Amygdala (tissue), 56 donors: ENCODE data around the gene WHRN.

Source experiments
- DNase-seq, 56 donors: peaks; one replicate each; lab custom pipeline; 2025; lab: John Stamatoyannopoulos, UW

Gene WHRN

DNA sequence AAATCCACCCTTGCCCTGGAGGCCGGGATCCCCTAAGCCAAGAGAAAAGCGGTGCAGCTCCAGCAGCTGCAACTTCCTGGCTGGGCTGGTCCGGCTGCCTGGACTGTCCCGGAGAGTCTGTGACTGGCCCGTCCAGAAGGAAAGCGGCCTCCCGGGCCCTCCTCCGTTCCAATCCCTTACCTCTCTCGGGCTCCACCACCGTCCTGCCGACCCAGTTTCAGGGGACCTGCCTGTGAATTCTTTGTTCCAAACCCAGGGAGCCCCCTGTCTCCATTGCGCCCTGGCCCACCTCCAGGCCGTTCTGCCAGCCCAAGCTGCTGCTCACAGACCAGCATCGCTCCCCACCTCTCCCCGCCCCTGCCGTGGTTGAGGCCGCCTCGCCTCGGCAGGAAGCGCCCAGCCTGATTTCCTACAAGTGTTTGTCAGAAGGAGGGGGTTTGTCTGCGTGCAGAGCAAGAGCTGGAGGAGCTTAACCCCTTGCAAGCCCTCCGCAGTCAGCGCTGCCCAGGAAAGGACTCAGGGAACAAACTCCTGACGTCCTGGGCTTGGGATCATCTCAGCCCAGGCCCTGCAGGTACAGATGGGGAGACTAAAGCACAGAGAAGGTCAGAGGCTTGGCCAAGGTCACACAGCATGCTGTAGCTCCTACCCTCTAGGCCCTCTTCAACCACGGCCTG, 117.5 kb downstream of the WHRN start, which contains the start of gene AKNA:
TSS of gene AKNA (minus strand) at position 303 of the 677 bp plus-strand sequence. CDS start 6,649 bp downstream, outside the sequence.
- peak in 52 of 56 donors; percentile 27 to 83 (median 64) for DNase-seq

DNA sequence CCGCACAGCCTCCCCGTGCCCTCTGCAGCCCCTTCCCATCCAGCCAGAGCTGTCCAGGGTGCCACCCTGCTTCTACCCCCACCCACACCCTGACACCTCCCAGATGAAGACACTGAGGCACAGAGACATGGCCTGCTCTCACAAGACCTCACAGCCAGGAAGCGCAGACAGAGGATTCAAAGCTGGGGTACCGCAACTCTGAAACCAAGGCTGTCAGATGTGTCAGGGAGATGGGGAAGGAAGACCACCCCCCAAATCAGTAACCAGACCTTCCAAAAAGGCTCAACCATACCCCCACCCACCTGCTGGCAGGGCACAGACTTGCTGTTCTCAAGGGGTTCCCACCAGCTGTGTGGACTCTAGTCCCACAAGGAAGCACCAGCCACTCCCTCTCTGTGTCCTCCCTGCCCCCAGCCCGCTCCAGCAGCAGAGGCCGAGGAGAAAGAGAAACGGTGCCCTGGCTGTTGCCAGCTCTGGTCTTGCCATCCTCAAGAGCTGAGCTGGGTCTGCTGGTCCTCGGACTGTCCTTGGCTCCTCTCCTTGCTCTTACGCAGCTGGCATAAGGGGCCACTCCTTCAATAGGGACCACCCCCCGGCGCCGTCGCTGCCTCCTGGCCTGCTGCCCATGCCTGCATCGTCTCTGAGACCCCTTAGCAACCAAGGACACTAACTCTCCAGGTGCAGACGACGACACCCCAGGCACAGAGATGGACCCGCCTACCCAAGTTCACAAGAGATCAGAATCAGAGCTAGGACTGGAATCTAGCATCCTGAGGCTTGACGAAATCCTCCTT, 118.2 kb downstream of the WHRN start:
- peak in 36 of 56 donors; percentile 20 to 74 (median 53) for DNase-seq

GRCh38 chr9:114386361-114386885, 118.8 kb downstream of the WHRN start:
- peak in 4 of 56 donors; percentile 25 to 45 (median 37) for DNase-seq

DNA sequence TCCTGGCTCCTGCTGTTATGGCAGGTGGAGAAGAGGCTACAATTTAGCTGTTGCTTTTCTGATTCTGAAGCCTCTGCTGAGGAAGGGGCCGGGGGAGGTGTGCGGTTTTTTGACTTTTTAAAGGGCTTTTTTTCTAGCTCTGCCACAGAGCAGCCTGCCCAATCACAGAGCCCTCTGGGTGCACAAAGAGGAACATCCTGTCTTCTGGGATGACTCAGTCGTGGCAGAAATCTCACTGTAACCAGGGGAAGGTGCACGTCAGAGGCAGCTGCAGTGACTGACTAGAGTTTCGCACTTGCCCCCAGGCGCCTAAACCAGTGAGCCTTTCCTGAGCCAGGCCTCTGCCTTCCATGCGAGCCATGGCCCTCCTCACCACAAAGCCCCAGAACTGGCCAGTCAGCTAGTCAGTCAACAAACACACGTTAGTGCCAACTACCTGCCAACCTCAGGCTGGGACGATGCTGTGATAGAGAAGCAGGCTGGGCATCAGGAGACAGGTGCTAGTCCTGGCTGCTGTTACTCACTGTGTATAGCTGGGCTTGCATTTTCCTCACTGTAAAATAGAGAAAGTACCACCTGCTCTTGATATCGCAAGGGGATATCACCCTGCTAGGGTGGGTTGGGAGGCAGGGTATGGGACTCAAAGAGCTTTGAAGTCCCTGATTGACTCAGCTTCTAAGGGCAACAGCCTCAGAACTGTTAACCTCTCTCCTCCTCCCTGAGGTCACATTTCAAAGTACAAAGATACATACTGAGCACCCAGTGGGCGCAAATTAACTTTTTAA, 119.7 kb downstream of the WHRN start:
- peak in 37 of 56 donors; percentile 17 to 75 (median 37) for DNase-seq

DNA sequence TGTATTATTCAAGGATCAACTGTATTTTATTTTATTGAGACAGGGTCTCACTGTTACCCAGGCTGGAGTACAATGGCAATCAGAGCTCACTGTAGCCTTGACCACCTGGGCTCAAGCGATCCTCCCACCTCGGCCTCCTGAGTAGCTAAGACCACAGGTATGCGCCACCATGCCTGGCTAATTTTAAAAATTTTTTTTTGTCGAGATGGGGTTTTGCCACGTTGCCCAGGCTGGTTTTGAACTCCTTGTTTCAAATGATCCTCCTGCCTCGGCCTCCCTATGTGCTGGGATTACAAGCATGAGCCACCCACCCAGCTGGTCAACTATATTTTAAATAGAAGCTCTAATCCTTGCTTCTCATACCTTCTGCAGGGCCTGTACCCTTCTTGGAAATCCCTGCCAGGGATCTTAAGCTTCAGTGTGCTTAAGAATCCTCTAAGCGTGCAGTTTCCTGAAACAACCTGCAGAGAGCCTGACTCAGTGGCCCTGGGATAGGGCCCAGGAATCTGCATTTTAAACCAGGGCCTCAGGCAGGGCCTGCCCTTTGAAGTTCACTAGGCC, 120.4 kb downstream of the WHRN start:
- DNase-seq: no peak

DNA sequence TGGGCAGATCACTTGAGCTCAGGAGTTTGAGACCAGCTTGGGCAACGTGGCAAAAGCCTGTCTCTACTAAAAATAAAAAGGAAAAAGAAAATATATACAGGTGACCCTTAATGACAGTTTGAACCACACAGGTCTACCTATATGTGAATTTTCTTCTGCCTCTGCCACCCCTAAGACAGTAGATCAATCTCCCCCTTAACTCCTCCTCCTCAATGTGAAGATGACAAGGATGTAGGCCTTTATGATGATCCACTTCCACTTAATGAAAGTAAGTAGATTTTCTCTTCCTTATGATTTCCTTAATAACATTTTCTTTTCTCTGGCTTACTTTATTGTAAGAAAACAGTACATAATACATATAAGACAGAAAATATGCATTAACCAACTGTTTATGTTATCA, 120.9 kb downstream of the WHRN start:
- DNase-seq: no peak

DNA sequence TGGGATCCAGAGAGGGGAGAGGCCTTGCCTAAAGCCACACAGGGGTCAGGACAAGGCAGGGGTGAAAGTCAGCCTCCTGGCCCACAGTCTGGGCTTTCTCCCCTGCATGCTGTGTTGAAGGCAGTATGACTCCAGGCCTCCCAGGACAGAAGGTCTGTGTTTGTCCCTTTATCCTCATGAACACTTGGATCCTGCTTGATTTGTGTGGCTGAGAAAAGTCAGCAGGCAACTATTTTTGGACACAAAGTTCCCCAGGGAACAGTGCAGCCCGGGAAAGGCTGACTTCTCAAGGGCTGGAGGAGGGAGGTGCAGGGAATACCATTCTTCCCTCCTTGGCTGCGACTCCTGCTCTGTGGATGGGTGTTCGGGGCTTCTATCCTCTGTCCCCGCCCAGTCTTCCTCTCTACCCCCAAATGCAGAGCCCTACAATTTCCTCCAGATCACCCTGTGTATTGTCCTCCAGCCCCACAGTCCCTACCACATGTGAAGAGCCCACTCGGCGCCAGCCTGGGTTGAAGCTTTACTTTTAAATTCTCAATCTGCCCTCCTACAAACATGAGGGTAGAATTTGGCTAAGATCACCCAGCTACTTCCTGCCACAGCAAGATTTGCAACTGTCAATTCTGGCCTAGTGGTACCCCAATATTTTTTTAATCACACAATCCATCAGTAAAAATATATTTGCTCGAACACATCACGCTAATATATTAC, 121.6 kb downstream of the WHRN start:
- peak in 6 of 56 donors; percentile 22 to 61 (median 38) for DNase-seq

GRCh38 chr9:114382699-114383520, 122.4 kb downstream of the WHRN start:
- DNase-seq: peak in 22 of 56 donors; percentile 16 to 61 (median 41)

GRCh38 chr9:114378883-114379282, 126.4 kb downstream of the WHRN start:
- DNase-seq: no peak

DNA sequence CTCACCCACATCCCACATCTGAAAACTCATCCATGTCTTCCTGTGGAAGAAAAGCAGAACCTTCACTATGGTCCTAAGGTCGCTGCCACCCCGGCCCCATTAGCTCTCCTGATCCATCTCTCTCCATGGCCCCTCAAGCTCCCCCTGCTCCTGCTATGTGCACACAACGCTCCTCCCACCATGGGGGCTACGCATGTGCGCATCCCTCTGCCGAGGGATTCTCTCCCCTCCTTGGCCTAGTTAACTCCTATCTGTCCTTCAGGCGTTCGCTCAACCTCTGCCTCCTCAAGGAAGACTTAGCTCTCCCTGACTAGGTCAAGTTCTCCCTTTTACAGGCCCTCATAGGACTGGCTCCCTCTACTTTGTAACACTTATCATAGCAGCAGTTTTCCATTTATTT, 127.3 kb downstream of the WHRN start:
- DNase-seq: no peak

DNA sequence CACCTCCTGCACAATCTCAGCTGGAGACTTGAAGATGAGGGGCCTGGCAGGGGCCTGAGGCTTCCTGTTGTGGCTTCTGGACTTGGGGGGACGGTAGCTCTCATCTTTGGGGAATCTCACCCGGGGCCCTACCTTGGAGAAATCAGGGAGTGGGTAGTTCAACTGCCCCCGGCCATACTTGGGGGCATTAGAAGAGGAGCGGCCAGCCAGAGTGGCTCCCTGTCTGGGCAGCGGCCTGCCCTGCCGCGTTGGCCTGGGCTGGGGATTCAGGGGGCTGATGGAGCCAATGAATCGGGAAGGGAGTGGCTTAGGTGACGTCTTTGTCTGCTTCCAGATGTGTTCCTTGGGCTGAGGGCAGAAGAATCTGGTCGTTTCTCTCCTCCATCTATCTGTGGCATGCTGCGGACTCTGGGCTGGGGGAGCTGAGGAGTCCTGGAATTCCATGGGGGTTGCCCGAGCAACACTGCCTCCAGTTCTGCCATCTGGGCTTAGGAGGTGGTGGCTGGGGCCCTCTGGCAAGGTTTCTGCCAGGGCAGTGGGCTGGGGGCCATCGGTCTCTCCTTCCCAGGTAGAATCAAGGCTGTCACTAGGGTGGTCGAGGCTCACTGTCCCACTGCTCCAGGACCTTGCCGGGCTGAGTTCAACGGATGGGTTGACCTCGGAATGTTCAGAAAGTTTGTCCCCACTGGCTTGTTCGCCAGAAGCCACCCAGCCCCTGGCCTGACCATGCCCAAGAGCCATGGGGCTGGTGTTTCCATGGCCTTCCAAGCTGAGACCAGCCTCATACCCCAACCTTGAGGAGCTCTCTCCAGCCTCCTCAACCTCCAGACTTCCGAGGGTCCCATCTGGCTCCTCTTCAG, 128.5 kb downstream of the WHRN start:
- no peak for DNase-seq

DNA sequence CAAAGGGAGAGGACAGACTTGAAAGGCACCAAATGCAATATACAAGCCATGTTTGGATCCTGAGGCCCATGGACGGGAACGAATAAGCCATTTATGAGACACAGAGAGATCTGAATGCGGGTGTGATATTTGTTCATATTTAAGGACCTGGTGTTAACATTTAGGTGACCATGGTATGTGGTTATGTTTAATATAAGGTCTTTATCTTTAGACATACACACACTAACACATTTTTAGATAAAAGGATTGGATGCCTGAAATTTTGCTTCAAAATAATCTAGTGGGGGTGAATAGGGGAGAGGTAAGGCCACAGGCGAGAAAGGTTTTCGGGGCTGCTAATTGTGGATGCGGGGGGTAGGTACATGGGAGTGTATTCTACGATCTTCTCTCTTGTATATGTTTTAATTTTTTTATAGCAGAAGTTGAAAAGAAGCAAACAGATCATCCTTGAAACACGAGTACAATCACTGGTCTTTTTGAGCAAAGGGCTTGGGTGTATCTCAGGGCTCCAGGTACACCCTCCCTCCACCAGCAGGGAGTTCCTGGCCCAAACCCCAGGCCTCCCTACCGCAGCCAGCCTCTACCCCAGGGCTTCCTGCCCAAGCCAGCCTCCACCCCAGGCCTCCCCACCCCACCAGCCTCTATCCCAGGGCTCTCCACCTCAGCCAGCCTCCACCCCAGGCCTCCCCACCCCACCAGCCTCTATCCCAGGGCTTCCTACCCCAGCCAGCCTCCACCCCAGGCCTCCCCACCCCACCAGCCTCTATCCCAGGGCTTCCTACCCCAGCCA, 129.7 kb downstream of the WHRN start:
- DNase-seq: no peak

- no peak for DNase-seq
These were observed 130.3 kb downstream of the WHRN start for GRCh38 chr9:114374936-114375335.

GRCh38 chr9:114373960-114374730, 131.1 kb downstream of the WHRN start:
- no peak for DNase-seq

DNA sequence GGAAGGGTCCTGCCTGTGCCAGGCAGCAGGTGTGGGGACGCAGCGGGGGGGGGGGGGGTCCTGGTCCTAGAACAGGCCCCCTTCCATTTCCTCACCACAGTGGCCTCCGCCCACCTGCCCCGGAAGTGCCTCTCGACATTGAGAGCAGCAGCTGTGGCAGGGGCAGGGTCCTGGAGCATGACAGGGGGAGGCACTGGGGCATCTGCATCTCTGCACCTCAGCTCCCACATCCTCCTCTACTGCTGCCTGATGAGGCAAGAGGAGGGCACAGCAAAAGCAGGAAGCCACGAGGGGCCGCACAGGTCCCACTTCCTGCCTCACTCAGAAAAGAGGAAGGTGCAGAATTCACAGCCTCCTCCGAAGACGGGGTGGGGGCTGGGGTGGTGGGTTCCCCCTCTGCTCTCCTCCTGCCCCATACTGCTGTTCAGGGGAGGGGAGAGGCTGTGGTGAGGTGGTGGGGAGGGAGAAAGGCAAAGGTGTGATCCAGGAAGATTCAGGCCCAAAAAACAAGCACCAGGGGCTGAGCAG, 132.3 kb downstream of the WHRN start:
- DNase-seq: peak in 25 of 56 donors; percentile 16 to 57 (median 33)
